Suprapubic skin (tissue), 4 donors: ENCODE data around the gene AOC3. TPM values are rescaled to one million over a fixed set of nuclear protein-coding genes. Genes with fewer than 3 reads are reported as not detected.
"Not testable (repeated sequence)": the region's sequence is repeated elsewhere in the genome, so short reads cannot be mapped to it uniquely, and the experiment has no call there.

Experiments
- DNase-seq, 2 donors: peaks; one replicate each; pipeline ENCODE4 v3.0.0-alpha.2; 2019; ENCODE audit warnings: low spot score in 2 of 2
- H3K27ac ChIP-seq: fragments of 200-600 bp; sonication (generic); one replicate; pipeline ENCODE4 v1.5.1; 2019
- H3K27me3 ChIP-seq: fragments of 200-600 bp; sonication (generic); one replicate; pipeline ENCODE4 v1.5.1; 2019
- H3K36me3 ChIP-seq: fragments of 200-600 bp; sonication (generic); one replicate; pipeline ENCODE4 v1.5.1; 2019
- H3K4me1 ChIP-seq: fragments of 200-600 bp; sonication (generic); one replicate; pipeline ENCODE4 v1.5.1; 2019
- H3K4me3 ChIP-seq: fragments of 200-600 bp; sonication (generic); one replicate; pipeline ENCODE4 v1.5.1; 2019; ENCODE audit warnings: mild to moderate bottlenecking
- H3K9me3 ChIP-seq: fragments of 200-600 bp; sonication (generic); one replicate; pipeline ENCODE4 v1.5.1; 2019
- EP300 ChIP-seq: sonication (generic); formaldehyde crosslinking; IDR thresholded peaks from one replicate; pipeline ENCODE4 v1.6.1; 2017; ENCODE audit warnings: antibody characterized with exemption
- POLR2A ChIP-seq, 2 donors: fragments of 450-650 bp; IDR thresholded peaks; one replicate each; pipeline ENCODE4 v1.6.1; 2017; ENCODE audit warnings: antibody characterized with exemption in 2 of 2, mild to moderate bottlenecking in 2 of 2, moderate library complexity in 2 of 2
- POLR2AphosphoS5 ChIP-seq, 3 donors: sonication (generic); formaldehyde crosslinking; IDR thresholded peaks; one replicate each; pipeline ENCODE4 v1.6.1; 2017; ENCODE audit warnings: antibody characterized with exemption in 3 of 3
- WGBS: methylation state at CpG from one replicate; pipeline ENCODE4 v1.1.5; 2018; 5-methylcytosine and 5-hydroxymethylcytosine counted together
- total RNA-seq, 4 donors: library from RNA; depleted of rRNA; stranded (reverse); fragments of >200 nt; gene quantifications; one replicate each; pipeline ENCODE4 v1.1.0, GENCODE V29; 2016
- TF ChIP-seq, protein P1 (sequence below), 2 donors: fragments of 200-600 bp in 1 of 2; fragments of 450-650 bp in 1 of 2; sonication (generic) in 1 of 2; IDR thresholded peaks; one replicate each; pipeline ENCODE4 v1.5.1; 2016 to 2019; ENCODE audit warnings: antibody characterized with exemption in 2 of 2, mild to moderate bottlenecking in 1 of 2, moderate library complexity in 1 of 2

Gene AOC3
- total RNA-seq, 4 donors from 2014 or later, result 7.6 to 12.7 (median 11.0) TPM

DNA sequence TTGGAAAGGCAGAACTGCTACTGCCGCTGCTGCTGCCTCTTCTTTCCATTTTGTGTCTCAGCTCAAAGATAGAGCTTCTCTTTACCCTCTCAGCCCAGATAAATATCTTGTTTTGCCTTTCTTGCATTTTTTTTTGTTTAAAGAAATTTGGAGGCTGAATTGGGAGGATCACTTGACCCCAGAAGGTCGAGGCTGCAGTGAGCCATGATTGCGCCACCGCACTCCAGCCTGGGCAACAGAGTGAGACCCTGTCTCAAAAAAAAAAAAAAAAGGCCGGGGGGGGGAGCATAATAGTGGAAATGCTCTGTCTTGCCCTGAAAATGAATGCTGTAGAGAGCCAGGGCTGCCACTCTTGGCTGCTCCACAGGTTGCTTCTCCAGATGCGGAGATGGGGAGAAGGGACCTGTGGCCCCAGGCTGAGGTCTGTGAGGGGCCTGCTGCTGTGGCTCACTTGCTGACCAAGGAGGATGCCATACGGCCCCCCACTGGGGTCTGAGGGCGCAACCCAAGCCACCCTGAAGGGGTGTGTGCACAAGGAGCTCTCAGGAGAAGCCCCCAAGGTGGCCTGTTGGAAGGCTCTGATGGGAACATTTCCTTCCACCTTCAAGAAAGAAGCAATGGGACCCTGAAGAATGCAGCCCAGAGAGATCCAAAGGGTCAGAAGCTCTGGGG, 28.1 kb downstream of the AOC3 start:
- H3K9me3 ChIP-seq, result no peaks in the 10 kb centered on the region
- no peak for DNase-seq
- H3K4me3 ChIP-seq, result no peak overlapping the region
- H3K4me1 ChIP-seq, result no peaks in the 10 kb centered on the region
- 84% methylated on average over 8 of the region's 8 CpGs for WGBS
- no peak overlapping the region for H3K27ac ChIP-seq
- TF ChIP-seq EP300 (no peak), POLR2A (IDR thresholded peaks at IDR 0.05) (no peak), POLR2AphosphoS5 (IDR thresholded peaks at IDR 0.05) (no peak)
- TF ChIP-seq, protein P1, sequence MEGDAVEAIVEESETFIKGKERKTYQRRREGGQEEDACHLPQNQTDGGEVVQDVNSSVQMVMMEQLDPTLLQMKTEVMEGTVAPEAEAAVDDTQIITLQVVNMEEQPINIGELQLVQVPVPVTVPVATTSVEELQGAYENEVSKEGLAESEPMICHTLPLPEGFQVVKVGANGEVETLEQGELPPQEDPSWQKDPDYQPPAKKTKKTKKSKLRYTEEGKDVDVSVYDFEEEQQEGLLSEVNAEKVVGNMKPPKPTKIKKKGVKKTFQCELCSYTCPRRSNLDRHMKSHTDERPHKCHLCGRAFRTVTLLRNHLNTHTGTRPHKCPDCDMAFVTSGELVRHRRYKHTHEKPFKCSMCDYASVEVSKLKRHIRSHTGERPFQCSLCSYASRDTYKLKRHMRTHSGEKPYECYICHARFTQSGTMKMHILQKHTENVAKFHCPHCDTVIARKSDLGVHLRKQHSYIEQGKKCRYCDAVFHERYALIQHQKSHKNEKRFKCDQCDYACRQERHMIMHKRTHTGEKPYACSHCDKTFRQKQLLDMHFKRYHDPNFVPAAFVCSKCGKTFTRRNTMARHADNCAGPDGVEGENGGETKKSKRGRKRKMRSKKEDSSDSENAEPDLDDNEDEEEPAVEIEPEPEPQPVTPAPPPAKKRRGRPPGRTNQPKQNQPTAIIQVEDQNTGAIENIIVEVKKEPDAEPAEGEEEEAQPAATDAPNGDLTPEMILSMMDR (IDR thresholded peaks at IDR 0.05), result no peak
- no peaks in the 10 kb centered on the region for H3K36me3 ChIP-seq
- H3K27me3 ChIP-seq, result peaks cover 15% of the 10 kb centered on the region

DNA sequence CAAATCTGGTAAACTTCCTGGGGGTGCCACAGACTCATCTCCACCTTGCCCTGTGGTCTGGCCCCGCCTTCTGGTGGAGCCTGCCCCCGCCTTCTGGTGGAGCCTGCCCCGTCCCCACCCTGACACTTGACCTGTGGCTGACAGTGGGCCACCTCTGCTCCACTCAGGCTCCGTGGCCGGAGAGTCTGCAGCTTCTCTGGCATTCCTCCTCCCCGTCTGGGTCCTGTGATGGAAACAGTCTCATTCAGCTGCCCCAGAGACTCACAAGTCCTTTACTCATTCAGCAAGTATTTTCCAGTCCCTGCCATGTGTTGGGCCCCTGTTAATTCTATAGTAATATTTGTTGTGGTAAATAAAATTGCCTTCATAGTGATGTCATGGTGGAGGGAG, 28.6 kb downstream of the AOC3 start:
- H3K4me3 ChIP-seq, result no peak overlapping the region
- WGBS, result 47% methylated on average over 4 of the region's 6 CpGs

DNA sequence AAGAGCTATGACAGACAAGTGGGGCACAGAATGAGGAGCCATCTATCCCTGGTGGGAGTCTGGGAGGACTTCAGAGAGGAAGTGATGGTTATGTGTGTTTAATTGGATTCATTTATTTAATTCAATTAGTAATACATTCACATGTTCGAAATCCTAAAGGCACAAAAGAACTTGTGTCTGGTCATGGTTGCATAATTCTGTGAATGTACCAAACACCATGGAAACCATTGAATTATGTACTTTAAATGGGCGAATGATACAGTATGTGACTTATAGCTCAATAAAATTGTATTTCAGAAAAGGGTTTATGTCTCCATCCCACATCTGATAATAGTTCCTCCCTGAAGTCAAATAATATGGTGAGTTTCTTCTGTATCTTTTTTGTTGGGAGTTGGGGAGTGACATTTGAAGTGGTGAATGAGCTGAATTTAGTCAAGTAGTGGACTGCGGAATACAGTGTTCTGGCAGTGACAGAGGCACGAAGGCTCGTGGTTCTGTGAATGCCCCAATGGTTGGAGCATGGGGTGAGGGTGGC, 29.8 kb downstream of the AOC3 start:
- Histone ChIP-seq H3K27me3 (peaks cover 15% of the 10 kb centered on the region), H3K9me3 (no peaks in the 10 kb centered on the region), H3K4me3 (no peak overlapping the region), H3K27ac (no peak overlapping the region), H3K36me3 (no peaks in the 10 kb centered on the region), H3K4me1 (no peaks in the 10 kb centered on the region)
- DNase-seq, result no peak
- TF ChIP-seq POLR2A (IDR thresholded peaks at IDR 0.05) (no peak), EP300 (no peak), POLR2AphosphoS5 (IDR thresholded peaks at IDR 0.05) (no peak)
- TF ChIP-seq, protein P1 (IDR thresholded peaks at IDR 0.05), result no peak
- 84% methylated on average over 5 of the region's 5 CpGs for WGBS

More for the DNA sequence above, 28.6 kb downstream of the AOC3 start:
- H3K9me3 ChIP-seq, result no peaks in the 10 kb centered on the region
- no peaks in the 10 kb centered on the region for H3K36me3 ChIP-seq
- TF ChIP-seq, protein P1 (IDR thresholded peaks at IDR 0.05), result no peak
- TF ChIP-seq POLR2A (IDR thresholded peaks at IDR 0.05), result no peak
- no peak for TF ChIP-seq EP300
- TF ChIP-seq POLR2AphosphoS5 (IDR thresholded peaks at IDR 0.05), result no peak
- H3K4me1 ChIP-seq, result no peaks in the 10 kb centered on the region
- H3K27me3 ChIP-seq, result peaks cover 15% of the 10 kb centered on the region
- no peak overlapping the region for H3K27ac ChIP-seq
- no peak for DNase-seq

DNA sequence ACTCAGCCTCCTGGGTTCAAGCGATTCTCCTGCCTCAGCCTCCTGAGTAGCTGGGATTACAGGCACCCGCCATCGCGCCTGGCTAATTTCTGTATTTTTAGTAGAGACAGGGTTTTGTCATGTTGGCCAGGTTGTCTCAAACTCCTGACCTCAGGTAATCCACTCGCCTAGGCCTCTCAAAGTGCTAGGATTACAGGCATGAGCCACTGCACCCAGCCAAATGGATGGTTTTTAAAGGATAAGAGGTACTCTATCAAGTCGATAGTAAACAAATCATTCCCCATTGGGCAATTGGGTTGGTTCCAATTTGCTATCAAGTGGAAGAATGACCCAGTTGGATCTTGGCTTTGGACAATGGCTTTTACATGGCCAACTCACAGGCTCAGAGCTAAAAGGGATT, 30.7 kb downstream of the AOC3 start:
- H3K27ac ChIP-seq, DNase-seq: not testable (repeated sequence)
- WGBS, result 98% methylated on average over 6 of the region's 6 CpGs

DNA sequence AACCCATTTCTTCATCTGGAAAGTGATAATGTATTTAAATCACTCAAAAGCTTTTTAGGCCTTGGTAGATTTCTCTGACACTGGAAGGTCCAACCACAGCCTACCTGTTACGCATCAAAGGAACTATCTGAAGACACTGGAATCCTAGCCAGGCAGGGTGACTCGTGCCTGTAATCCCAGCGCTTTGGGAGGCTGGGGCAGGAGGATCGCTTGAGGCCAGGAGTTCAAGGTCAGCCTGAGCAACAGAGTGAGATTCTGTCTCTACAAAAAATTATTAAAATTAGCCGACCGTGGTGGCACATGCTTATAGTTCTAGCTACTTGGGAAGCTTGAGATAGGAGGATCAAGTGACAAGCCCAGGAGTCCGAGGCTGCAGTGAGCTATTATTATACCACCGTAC, 31.2 kb downstream of the AOC3 start:
- WGBS, result 88% methylated on average over 8 of the region's 8 CpGs
- no peak for TF ChIP-seq POLR2AphosphoS5 (IDR thresholded peaks at IDR 0.05)
- TF ChIP-seq, protein P1 (IDR thresholded peaks at IDR 0.05), result no peak
- TF ChIP-seq POLR2A (IDR thresholded peaks at IDR 0.05), result no peak
- TF ChIP-seq EP300, result no peak
- no peak overlapping the region for H3K4me3 ChIP-seq
- H3K4me1 ChIP-seq, result peaks cover 3% of the 10 kb centered on the region
- no peaks in the 10 kb centered on the region for H3K9me3 ChIP-seq
- H3K36me3 ChIP-seq, result no peaks in the 10 kb centered on the region
- peaks cover 15% of the 10 kb centered on the region for H3K27me3 ChIP-seq
- H3K27ac ChIP-seq, result no peak overlapping the region
- no peak for DNase-seq

More for the DNA sequence above, 30.7 kb downstream of the AOC3 start:
- H3K27me3 ChIP-seq, result peaks cover 15% of the 10 kb centered on the region
- not testable (repeated sequence) for H3K4me3 ChIP-seq, H3K9me3 ChIP-seq, H3K4me1 ChIP-seq, H3K36me3 ChIP-seq
